Erythroblast (primary cell): ENCODE results near the gene FRRS1L.

Experiments used
- DNase-seq, 2 experiments: peaks; one replicate each; lab custom pipeline; 2025; lab: John Stamatoyannopoulos, UW
- GATA1 ChIP-seq: IDR thresholded peaks from 2 replicates; pipeline ENCODE4 v1.6.1; 2011; ENCODE audit warnings: low read depth, mild to moderate bottlenecking, control low read depth, low read length, moderate library complexity
- POLR2A ChIP-seq: IDR thresholded peaks from 2 replicates; pipeline ENCODE4 v1.6.1; 2011; ENCODE audit warnings: mild to moderate bottlenecking, low read length

FRRS1L gene

DNA sequence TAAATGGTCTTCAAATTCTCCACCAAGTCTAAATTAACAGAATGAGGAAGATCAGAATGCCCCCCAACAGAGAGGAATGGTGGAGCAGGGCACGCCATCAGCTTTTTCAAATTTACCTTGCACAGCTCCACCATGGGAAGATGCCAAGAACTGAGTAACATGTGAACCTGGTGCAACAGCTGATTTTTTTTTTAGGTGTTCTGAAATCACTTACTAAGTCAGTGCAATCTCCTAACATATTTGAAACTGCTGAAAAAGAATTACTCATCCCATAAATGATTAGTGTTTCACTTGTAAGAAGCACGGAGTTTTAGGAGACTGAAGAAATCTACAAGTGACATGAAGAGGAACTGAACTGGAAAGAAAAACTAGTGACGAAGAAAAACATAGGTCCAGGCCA is 52.4 kb downstream of the FRRS1L start:
- DNase-seq, result peak; percentile 28 to 72
- TF ChIP-seq GATA1, result no peak
- TF ChIP-seq POLR2A, result no peak

DNA sequence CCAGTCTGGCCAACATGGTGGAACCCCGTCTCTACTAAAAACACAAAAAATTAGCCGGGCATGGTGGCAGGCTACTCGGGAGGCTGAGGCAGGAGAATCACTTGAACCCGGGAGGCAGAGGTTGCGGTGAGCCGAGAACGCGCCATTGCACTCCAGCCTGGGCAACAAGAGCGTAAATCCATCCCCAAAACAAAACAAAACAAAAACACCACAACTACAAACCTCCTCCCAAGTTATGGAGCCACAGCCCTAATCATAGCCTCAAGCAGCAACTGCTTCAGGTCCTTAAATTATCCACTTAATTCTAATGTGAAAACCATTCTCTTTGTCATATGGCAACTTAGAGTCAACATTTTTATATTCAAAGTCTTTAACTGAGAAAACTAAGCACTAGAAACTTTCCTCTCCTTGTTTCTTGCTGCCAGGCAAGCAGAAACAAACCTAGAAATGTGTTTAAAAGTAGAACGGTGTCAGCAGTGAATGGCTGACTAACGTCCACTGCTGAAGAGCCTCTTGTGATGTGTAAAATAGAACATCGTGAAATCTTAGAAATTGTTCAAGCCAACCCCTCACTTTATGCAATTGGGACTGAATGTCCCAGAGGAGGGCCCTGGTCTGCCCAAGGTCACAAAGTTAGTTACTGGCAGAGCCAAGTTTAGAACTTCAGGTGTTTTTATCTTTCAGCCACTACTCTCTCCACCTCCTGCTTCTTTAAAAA is 53.0 kb downstream of the FRRS1L start:
- no peak for TF ChIP-seq GATA1
- no peak for TF ChIP-seq POLR2A
- peak in 1 of 2 experiments; percentile 45 for DNase-seq

GRCh38 chr9:109113254-109113653 is 53.8 kb downstream of the FRRS1L start:
- DNase-seq, result no peak
- TF ChIP-seq GATA1 (no peak), POLR2A (no peak)

DNA sequence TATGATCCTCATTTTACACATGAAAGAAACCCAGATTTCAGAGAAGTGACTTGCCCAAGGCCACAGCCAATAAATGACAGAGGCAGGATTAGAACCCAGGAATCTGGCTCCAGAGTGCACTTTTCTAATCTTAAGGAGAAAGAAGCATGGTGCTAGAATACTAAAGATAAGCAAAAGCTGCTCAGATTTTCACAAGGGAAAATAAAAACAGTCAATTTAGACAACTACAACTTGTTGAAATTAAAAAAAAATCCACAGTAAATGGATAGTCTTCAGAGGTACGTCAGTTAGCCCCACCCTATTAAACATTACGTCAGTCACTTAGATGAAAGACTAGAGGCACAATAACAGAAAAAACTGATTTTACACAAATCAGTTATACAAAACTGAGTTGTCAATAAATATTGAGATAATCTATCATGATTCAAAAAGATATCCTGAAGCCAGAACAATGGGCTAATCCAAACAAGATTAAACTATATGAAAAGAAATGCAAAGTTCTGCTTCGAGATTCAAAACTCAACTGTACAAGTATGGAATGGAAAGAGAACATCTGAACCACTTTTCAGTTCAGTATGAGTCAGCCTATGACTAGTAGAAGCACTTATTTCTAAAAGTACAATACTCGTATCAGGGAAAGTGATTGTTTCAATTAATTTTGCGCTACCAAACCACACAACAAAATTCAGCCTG is 56.6 kb downstream of the FRRS1L start:
- no peak for TF ChIP-seq POLR2A
- TF ChIP-seq GATA1, result no peak
- peak; percentile 53 to 67 for DNase-seq

DNA sequence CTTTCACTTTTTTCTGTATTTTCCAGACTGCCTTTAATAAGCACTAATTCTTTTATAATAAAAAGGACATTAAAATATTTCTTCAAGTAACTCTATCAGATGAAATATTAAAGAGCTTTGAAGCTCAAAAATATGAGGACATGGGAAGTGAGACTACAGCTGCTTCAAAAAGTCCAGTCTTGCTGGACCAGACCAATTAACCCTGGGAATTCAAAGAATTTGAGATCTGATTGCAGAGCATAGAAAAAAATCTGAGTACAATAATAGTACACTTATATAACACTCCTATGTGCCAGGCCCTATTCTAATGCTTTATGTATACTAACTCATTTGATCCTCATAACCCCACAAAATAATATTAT is 57.1 kb downstream of the FRRS1L start:
- DNase-seq, result no peak
- TF ChIP-seq GATA1 (no peak), POLR2A (no peak)

- peak in 1 of 2 experiments; percentile 63 for DNase-seq
- TF ChIP-seq GATA1 (no peak), POLR2A (no peak)
These were observed 58.7 kb downstream of the FRRS1L start for GRCh38 chr9:109108318-109108717.

DNA sequence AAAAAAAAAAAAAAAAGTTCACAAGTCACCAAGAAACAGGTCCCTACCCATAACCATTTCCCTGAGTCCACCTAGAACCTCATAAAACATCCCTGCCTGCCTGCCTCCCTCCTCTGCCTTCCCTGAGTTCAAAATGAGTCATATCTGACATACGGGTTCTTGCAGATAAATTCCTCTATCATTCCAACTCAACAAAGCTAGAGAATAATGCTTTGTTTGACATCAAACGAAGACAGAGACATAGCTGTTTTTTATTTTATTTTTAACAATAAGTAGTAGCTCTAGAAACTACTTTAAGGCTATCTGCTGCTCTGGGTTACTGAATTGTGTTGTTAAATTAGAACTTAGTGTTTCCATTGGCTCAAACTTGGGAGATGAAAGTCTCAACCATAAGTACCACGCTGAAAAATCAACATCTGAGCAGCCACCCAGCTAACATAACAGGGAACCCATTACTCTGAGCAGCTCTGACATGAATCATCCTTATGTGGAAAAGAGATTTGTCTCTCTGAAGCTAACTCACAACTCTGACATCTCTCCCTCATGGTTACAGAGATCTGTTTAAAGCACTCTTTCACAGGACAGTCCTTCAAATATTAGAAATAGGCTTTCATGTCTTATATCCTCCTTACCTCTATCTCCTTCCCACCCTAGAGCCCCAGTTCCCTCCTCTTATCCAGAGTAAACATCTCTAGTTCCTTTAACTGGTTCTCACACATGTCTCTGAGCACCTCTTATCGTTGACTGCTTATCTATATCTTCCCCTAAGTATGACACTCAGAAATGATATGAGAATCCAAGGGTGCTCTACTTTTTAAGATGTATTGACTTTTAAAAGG is 59.4 kb downstream of the FRRS1L start:
- TF ChIP-seq GATA1 (peak; percentile 16), POLR2A (no peak)

GRCh38 chr9:109101810-109102209 is 65.2 kb downstream of the FRRS1L start:
- TF ChIP-seq GATA1 (no peak), POLR2A (no peak)
- DNase-seq, result peak in 1 of 2 experiments; percentile 8

More for the DNA sequence above, 59.4 kb downstream of the FRRS1L start:
- peak; percentile 82 to 88 for DNase-seq

- no peak for DNase-seq
- TF ChIP-seq POLR2A (no peak), GATA1 (no peak)
These were observed 65.8 kb downstream of the FRRS1L start for GRCh38 chr9:109101202-109101595.

DNA sequence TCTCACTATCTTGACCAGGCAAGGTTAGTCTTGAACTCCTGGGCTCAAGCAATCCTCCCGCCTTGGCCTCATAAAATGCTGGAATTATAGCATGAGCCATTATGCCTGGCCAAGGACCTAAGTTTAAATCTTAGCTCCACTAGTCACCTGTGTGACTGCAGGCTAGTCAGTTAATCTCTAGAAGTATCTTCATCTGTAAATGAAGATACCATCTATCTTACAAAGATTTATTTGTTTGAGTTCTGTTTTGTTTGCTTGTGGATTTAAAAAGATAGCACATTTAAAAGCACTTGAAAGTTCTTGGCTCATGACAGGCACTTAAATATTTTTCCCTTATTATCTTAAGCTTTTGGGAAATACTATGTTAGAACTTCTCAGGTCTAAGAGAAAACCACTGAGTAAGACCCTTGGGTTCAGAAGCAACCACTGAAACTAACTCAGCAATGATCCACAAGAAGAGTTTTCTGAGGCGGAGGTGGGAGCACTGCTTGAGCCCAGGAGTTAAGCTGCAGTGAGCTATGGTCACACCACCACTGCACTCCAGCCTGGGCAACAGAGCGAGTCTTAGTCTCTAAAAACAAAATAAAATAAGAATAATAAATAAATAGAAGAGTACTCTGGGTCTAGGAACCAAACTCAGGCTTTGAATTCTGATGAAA is 66.4 kb downstream of the FRRS1L start:
- TF ChIP-seq POLR2A (no peak), GATA1 (no peak)
- no peak for DNase-seq

GRCh38 chr9:109098960-109099308 is 68.1 kb downstream of the FRRS1L start:
- DNase-seq, result peak; percentile 41 to 55

GRCh38 chr9:109098171-109098959 is 68.7 kb downstream of the FRRS1L start:
- DNase-seq, result peak; percentile 63 to 74
- no peak for TF ChIP-seq POLR2A
- TF ChIP-seq GATA1, result no peak

More at GRCh38 chr9:109098960-109099308, 68.1 kb downstream of the FRRS1L start:
- TF ChIP-seq GATA1, result no peak
- TF ChIP-seq POLR2A, result no peak
